ENCODE data around the gene ACBD7.

DNA sequence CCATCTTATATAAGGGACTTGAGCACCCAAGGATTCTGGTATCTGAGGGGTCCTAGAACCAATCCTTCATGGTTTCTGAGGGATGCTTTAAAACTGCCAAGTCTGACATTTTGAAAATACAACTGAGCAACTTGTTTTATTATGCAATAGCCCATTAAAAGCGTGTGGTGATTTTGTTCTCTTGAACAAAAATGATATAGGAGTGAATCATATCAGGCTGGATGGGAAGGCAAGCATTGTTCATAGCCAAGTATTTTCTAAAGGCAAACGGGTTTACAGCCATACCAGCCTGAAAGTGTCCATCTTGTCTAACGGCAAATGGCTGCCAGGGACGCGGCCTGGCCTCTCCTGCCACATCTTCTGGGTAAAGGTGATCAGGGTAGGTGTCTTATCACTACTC is 31.9 kb upstream of the ACBD7 start:
- no peak for TF ChIP-seq CTCF (IDR thresholded peaks at IDR 0.05)
- TF ChIP-seq, protein P1, sequence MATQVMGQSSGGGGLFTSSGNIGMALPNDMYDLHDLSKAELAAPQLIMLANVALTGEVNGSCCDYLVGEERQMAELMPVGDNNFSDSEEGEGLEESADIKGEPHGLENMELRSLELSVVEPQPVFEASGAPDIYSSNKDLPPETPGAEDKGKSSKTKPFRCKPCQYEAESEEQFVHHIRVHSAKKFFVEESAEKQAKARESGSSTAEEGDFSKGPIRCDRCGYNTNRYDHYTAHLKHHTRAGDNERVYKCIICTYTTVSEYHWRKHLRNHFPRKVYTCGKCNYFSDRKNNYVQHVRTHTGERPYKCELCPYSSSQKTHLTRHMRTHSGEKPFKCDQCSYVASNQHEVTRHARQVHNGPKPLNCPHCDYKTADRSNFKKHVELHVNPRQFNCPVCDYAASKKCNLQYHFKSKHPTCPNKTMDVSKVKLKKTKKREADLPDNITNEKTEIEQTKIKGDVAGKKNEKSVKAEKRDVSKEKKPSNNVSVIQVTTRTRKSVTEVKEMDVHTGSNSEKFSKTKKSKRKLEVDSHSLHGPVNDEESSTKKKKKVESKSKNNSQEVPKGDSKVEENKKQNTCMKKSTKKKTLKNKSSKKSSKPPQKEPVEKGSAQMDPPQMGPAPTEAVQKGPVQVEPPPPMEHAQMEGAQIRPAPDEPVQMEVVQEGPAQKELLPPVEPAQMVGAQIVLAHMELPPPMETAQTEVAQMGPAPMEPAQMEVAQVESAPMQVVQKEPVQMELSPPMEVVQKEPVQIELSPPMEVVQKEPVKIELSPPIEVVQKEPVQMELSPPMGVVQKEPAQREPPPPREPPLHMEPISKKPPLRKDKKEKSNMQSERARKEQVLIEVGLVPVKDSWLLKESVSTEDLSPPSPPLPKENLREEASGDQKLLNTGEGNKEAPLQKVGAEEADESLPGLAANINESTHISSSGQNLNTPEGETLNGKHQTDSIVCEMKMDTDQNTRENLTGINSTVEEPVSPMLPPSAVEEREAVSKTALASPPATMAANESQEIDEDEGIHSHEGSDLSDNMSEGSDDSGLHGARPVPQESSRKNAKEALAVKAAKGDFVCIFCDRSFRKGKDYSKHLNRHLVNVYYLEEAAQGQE (IDR thresholded peaks at IDR 0.05; ENCODE audit: insufficient read depth in 1 of 2, low read depth in 2 of 2, low read length in 1 of 2): no peak

All from Panc1 (cell line).